Mesendoderm (in vitro differentiated cells): ENCODE data around the gene PTH2.

ENCODE experiments used
- DNase-seq: peaks from one replicate; pipeline ENCODE4 v3.0.0; 2013
- H2AK5ac ChIP-seq: 2 replicates; pipeline ENCODE4 v1.6.1; 2013; ENCODE audit warnings: low read length, inconsistent platforms
- H2BK120ac ChIP-seq: 2 replicates; pipeline ENCODE4 v1.6.1; 2013; ENCODE audit warnings: low read depth, mild to moderate bottlenecking, low read length, moderate library complexity, mixed read lengths
- H2BK15ac ChIP-seq: replicated peaks from 2 replicates; pipeline ENCODE4 v1.6.1; 2013; ENCODE audit warnings: low read depth, mild to moderate bottlenecking, moderate library complexity
- H2BK5ac ChIP-seq: 2 replicates; pipeline ENCODE4 v1.6.1; 2013; ENCODE audit warnings: low read length, inconsistent platforms
- H3K18ac ChIP-seq: 2 replicates; pipeline ENCODE4 v1.6.1; 2013; ENCODE audit warnings: mild to moderate bottlenecking, low read length, mixed read lengths
- H3K23ac ChIP-seq: one replicate; pipeline ENCODE4 v1.6.1; 2013; ENCODE audit warnings: low read length
- H3K27ac ChIP-seq: 2 replicates; pipeline ENCODE4 v1.5.1; 2013; ENCODE audit warnings: low read depth, mild to moderate bottlenecking, inconsistent platforms, low read length, moderate library complexity
- H3K27me3 ChIP-seq: 2 replicates; pipeline ENCODE4 v1.6.1; 2013; ENCODE audit warnings: low read length, control low read depth, mild to moderate bottlenecking, inconsistent platforms; ENCODE audit not compliant: insufficient read depth, poor library complexity
- H3K36me3 ChIP-seq: 2 replicates; pipeline ENCODE4 v1.6.1; 2013; ENCODE audit warnings: low read length, inconsistent platforms; ENCODE audit not compliant: control insufficient read depth, insufficient read depth
- H3K4ac ChIP-seq: one replicate; pipeline ENCODE4 v1.6.1; 2013; ENCODE audit warnings: low read depth, mild to moderate bottlenecking, low read length, moderate library complexity
- H3K4me1 ChIP-seq: 2 replicates; pipeline ENCODE4 v1.6.1; 2013; ENCODE audit warnings: low read depth, low read length, inconsistent platforms; ENCODE audit not compliant: control insufficient read depth
- H3K4me2 ChIP-seq: 2 replicates; pipeline ENCODE4 v1.6.1; 2013; ENCODE audit warnings: low read length
- H3K4me3 ChIP-seq: 2 replicates; pipeline ENCODE4 v1.5.1; 2013; ENCODE audit warnings: mild to moderate bottlenecking, low read length
- H3K56ac ChIP-seq: one replicate; pipeline ENCODE4 v1.6.1; 2013; ENCODE audit warnings: low read length
- H3K79me1 ChIP-seq: 2 replicates; pipeline ENCODE4 v1.6.1; 2013; ENCODE audit warnings: low read length, inconsistent platforms
- H3K79me2 ChIP-seq: 2 replicates; pipeline ENCODE4 v1.6.1; 2013; ENCODE audit warnings: mild to moderate bottlenecking, low read length; ENCODE audit not compliant: control insufficient read depth, insufficient read depth
- H3K9ac ChIP-seq: 2 replicates; pipeline ENCODE4 v1.6.1; 2013; ENCODE audit warnings: low read length, inconsistent platforms
- H4K5ac ChIP-seq: one replicate; pipeline ENCODE4 v1.6.1; 2013; ENCODE audit warnings: low read length
- H4K8ac ChIP-seq: one replicate; pipeline ENCODE4 v1.6.1; 2013; ENCODE audit warnings: low read depth, mild to moderate bottlenecking, control low read depth, low read length, moderate library complexity
- WGBS: extraction: QIAGEN DNeasy Blood & Tissue Kit; methylation state at CpG from one replicate; pipeline ENCODE4 v1.1.7; 2013; ENCODE audit warnings: low lambda C conversion rate, missing lambda C conversion rate; ENCODE audit not compliant: insufficient coverage; ENCODE audit errors: extremely low coverage; 5-methylcytosine and 5-hydroxymethylcytosine counted together

Gene PTH2

GRCh38 chr19:49459388-49459787 is 36.1 kb upstream of the PTH2 start:
- no CpG with 5 or more reads among the region's 12 CpGs for WGBS

GRCh38 chr19:49458567-49458903 is 35.3 kb upstream of the PTH2 start:
- no peak for DNase-seq
- Histone ChIP-seq H3K4ac (no peak overlapping the region), H3K4me2 (no peak overlapping the region), H2BK15ac (no peak overlapping the region), H3K18ac (no peak overlapping the region), H4K5ac (no peak overlapping the region), H3K9ac (no peak overlapping the region), H2AK5ac (no peak overlapping the region), H2BK120ac (no peak overlapping the region), H3K79me1 (peaks cover 3% of the 10 kb centered on the region), H3K56ac (no peak overlapping the region), H3K27me3 (no peaks in the 10 kb centered on the region), H2BK5ac (no peak overlapping the region), H3K36me3 (no peaks in the 10 kb centered on the region), H3K4me1 (no peaks in the 10 kb centered on the region), H3K79me2 (no peaks in the 10 kb centered on the region), H4K8ac (no peak overlapping the region), H3K27ac (no peak overlapping the region), H3K4me3 (no peak overlapping the region), H3K23ac (no peak overlapping the region)
- WGBS, result no CpG with 5 or more reads among the region's 5 CpGs

More at GRCh38 chr19:49459388-49459787, 36.1 kb upstream of the PTH2 start:
- Histone ChIP-seq H3K36me3 (no peaks in the 10 kb centered on the region), H3K4ac (no peak overlapping the region), H2AK5ac (no peak overlapping the region), H3K9ac (no peak overlapping the region), H3K4me2 (no peak overlapping the region), H3K79me1 (peaks cover under 1% of the 10 kb centered on the region), H4K5ac (no peak overlapping the region), H3K18ac (no peak overlapping the region), H4K8ac (no peak overlapping the region), H3K79me2 (no peaks in the 10 kb centered on the region), H2BK120ac (no peak overlapping the region), H2BK5ac (no peak overlapping the region), H3K27ac (no peak overlapping the region), H3K4me3 (no peak overlapping the region), H3K23ac (no peak overlapping the region), H3K4me1 (no peaks in the 10 kb centered on the region), H2BK15ac (no peak overlapping the region), H3K27me3 (no peaks in the 10 kb centered on the region), H3K56ac (no peak overlapping the region)
- no peak for DNase-seq

GRCh38 chr19:49456326-49456725 is 33.1 kb upstream of the PTH2 start:
- Histone ChIP-seq H2BK120ac (no peak overlapping the region), H3K9ac (no peak overlapping the region), H3K27ac (no peak overlapping the region), H3K18ac (no peak overlapping the region), H3K4ac (no peak overlapping the region), H2BK5ac (no peak overlapping the region), H3K27me3 (no peaks in the 10 kb centered on the region), H3K79me2 (no peaks in the 10 kb centered on the region), H3K36me3 (no peaks in the 10 kb centered on the region), H4K5ac (no peak overlapping the region), H3K56ac (no peak overlapping the region), H3K4me1 (no peaks in the 10 kb centered on the region), H3K4me2 (no peak overlapping the region), H2AK5ac (no peak overlapping the region), H3K4me3 (no peak overlapping the region), H3K79me1 (peaks cover 3% of the 10 kb centered on the region), H2BK15ac (no peak overlapping the region), H4K8ac (no peak overlapping the region), H3K23ac (no peak overlapping the region)
- no CpG with 5 or more reads among the region's 5 CpGs for WGBS
- DNase-seq, result no peak

- no peak overlapping the region for H2AK5ac ChIP-seq
- no peaks in the 10 kb centered on the region for H3K27me3 ChIP-seq
- H3K36me3 ChIP-seq, result no peaks in the 10 kb centered on the region
- H4K5ac ChIP-seq, result no peak overlapping the region
- no peak overlapping the region for H3K18ac ChIP-seq
- no peak overlapping the region for H2BK15ac ChIP-seq
- WGBS, result no CpG with 5 or more reads among the region's 5 CpGs
- H3K56ac ChIP-seq, result no peak overlapping the region
- H3K79me2 ChIP-seq, result peaks cover under 1% of the 10 kb centered on the region
- no peak overlapping the region for H3K27ac ChIP-seq
- H2BK5ac ChIP-seq, result no peak overlapping the region
- DNase-seq, result no peak
- H3K4me1 ChIP-seq, result no peaks in the 10 kb centered on the region
- no peak overlapping the region for H3K23ac ChIP-seq
- H3K9ac ChIP-seq, result no peak overlapping the region
- H2BK120ac ChIP-seq, result no peak overlapping the region
- no peak overlapping the region for H3K4ac ChIP-seq
- no peak overlapping the region for H3K4me3 ChIP-seq
- H3K4me2 ChIP-seq, result no peak overlapping the region
- H4K8ac ChIP-seq, result no peak overlapping the region
- peaks cover 3% of the 10 kb centered on the region for H3K79me1 ChIP-seq
Measured at GRCh38 chr19:49455773-49456172, 32.5 kb upstream of the PTH2 start.

- peak overlapping the region; percentile 98 for H2AK5ac ChIP-seq
- peak overlapping the region; percentile 85 for H3K4me3 ChIP-seq
- peaks cover 6% of the 10 kb centered on the region for H3K79me2 ChIP-seq
- H4K5ac ChIP-seq, result peak overlapping the region; percentile 89
- H3K36me3 ChIP-seq, result peaks cover 2% of the 10 kb centered on the region
- DNase-seq, result no peak
- peak overlapping the region; percentile 98 for H3K56ac ChIP-seq
- no peaks in the 10 kb centered on the region for H3K4me1 ChIP-seq
- peak overlapping the region; percentile 95 for H4K8ac ChIP-seq
- WGBS, result no CpG with 5 or more reads among the region's 10 CpGs
- peak overlapping the region; percentile 74 for H2BK5ac ChIP-seq
- H3K23ac ChIP-seq, result no peak overlapping the region
- H3K18ac ChIP-seq, result peak overlapping the region; percentile 95
- peak overlapping the region; percentile 98 for H3K9ac ChIP-seq
- peak overlapping the region; percentile 96 for H3K4me2 ChIP-seq
- H3K27me3 ChIP-seq, result no peaks in the 10 kb centered on the region
- H3K79me1 ChIP-seq, result peaks cover 9% of the 10 kb centered on the region
- peak overlapping the region; percentile 97 for H3K4ac ChIP-seq
- H2BK15ac ChIP-seq, result no peak overlapping the region
- H3K27ac ChIP-seq, result peak overlapping the region; percentile 85
- H2BK120ac ChIP-seq, result no peak overlapping the region
Measured at GRCh38 chr19:49453757-49454240, 30.6 kb upstream of the PTH2 start.
